ENCODE measurements around the gene SLC10A2. TPM values are rescaled to one million over a fixed set of nuclear protein-coding genes. Genes with fewer than 3 reads are reported as not detected.

The SLC10A2 gene
- total RNA-seq, 1 donor from 2014 or later = not detected

DNA sequence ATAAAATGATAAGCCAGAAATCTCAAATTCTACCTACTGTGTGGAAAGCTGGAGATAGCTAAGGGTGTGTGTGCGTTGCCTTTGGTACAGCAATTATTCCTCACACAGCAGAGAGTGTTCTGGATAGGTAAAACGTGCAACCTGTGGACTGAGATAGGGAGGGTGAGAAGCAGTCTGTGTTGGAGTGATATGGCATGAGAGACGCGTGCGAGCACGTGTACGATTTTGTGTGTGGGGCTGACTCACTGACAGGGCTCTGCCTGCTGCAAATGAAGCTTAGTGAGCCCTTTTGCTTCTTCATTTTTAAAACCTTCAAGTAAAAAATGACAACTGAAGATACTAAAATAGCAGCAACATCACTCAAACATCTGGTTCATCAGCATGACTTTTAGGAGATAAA, 35.7 kb upstream of the SLC10A2 start:
- H3K4me1 Mint-ChIP-seq (ENCODE audit: unreplicated experiment) = no peaks in the 10 kb centered on the region
- TF ChIP-seq, protein P1, sequence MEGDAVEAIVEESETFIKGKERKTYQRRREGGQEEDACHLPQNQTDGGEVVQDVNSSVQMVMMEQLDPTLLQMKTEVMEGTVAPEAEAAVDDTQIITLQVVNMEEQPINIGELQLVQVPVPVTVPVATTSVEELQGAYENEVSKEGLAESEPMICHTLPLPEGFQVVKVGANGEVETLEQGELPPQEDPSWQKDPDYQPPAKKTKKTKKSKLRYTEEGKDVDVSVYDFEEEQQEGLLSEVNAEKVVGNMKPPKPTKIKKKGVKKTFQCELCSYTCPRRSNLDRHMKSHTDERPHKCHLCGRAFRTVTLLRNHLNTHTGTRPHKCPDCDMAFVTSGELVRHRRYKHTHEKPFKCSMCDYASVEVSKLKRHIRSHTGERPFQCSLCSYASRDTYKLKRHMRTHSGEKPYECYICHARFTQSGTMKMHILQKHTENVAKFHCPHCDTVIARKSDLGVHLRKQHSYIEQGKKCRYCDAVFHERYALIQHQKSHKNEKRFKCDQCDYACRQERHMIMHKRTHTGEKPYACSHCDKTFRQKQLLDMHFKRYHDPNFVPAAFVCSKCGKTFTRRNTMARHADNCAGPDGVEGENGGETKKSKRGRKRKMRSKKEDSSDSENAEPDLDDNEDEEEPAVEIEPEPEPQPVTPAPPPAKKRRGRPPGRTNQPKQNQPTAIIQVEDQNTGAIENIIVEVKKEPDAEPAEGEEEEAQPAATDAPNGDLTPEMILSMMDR (IDR thresholded peaks at IDR 0.05; ENCODE audit: unreplicated experiment) = no peak
- H3K27me3 Mint-ChIP-seq (ENCODE audit: unreplicated experiment) = no peaks in the 10 kb centered on the region
- no peaks in the 10 kb centered on the region for H3K36me3 Mint-ChIP-seq (ENCODE audit: low read depth, unreplicated experiment)
- no peaks in the 10 kb centered on the region for H3K9me3 Mint-ChIP-seq (ENCODE audit: unreplicated experiment)
- H3K27ac Mint-ChIP-seq (ENCODE audit: unreplicated experiment) = no peak overlapping the region
- no peak overlapping the region for H3K4me3 Mint-ChIP-seq (ENCODE audit: unreplicated experiment)
- DNase-seq (ENCODE audit: low spot score) = no peak

DNA sequence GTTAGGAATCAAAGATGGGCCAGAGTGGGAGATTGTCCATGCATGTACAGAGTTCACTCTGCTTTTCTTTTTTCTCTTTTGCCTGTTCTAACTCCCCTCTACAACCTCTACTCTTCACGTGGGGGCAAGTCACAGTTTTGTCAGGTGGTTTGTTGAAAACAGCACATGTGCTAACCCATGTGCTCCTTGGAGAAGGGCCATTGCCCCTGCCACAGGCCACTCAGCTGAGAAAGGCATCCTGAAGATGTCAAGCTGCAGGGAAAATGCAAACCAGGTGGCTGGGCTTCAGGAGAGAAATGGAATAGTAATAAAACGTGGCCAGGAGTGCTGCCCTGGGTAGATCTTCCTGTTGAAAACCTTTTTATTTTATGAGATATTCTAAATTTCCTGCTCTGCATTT, 35.3 kb upstream of the SLC10A2 start:
- H3K9me3 Mint-ChIP-seq (ENCODE audit: unreplicated experiment) = no peaks in the 10 kb centered on the region
- no peaks in the 10 kb centered on the region for H3K36me3 Mint-ChIP-seq (ENCODE audit: low read depth, unreplicated experiment)
- H3K27me3 Mint-ChIP-seq (ENCODE audit: unreplicated experiment) = no peaks in the 10 kb centered on the region
- no peak for DNase-seq (ENCODE audit: low spot score)
- TF ChIP-seq, protein P1 (IDR thresholded peaks at IDR 0.05; ENCODE audit: unreplicated experiment) = no peak
- H3K4me1 Mint-ChIP-seq (ENCODE audit: unreplicated experiment) = no peaks in the 10 kb centered on the region
- H3K4me3 Mint-ChIP-seq (ENCODE audit: unreplicated experiment) = no peak overlapping the region
- no peak overlapping the region for H3K27ac Mint-ChIP-seq (ENCODE audit: unreplicated experiment)

DNA sequence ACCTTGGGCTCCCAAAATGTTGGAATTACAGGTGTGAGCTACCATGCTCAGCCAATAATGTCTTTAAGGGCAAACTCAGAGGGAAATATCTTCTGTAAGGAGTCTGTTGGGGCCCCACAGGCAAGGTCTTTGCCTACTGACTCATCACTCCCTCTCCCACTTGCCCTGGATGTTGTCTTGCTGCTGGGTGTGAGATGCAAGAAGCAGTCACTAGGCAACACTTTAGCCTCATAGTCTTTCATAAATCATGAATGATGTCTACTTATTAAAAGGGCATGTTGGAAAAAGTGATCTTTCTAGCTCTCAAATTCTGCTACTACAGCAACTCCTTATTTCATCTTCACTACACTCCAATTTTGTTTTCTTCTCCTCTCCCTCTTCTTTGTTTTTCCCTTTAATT, 34.6 kb upstream of the SLC10A2 start:
- H3K4me3 Mint-ChIP-seq (ENCODE audit: unreplicated experiment) = no peak overlapping the region
- H3K4me1 Mint-ChIP-seq (ENCODE audit: unreplicated experiment) = no peaks in the 10 kb centered on the region
- no peaks in the 10 kb centered on the region for H3K27me3 Mint-ChIP-seq (ENCODE audit: unreplicated experiment)
- no peaks in the 10 kb centered on the region for H3K9me3 Mint-ChIP-seq (ENCODE audit: unreplicated experiment)
- H3K27ac Mint-ChIP-seq (ENCODE audit: unreplicated experiment) = no peak overlapping the region
- no peaks in the 10 kb centered on the region for H3K36me3 Mint-ChIP-seq (ENCODE audit: low read depth, unreplicated experiment)
- TF ChIP-seq, protein P1 (IDR thresholded peaks at IDR 0.05; ENCODE audit: unreplicated experiment) = no peak
- no peak for DNase-seq (ENCODE audit: low spot score)

DNA sequence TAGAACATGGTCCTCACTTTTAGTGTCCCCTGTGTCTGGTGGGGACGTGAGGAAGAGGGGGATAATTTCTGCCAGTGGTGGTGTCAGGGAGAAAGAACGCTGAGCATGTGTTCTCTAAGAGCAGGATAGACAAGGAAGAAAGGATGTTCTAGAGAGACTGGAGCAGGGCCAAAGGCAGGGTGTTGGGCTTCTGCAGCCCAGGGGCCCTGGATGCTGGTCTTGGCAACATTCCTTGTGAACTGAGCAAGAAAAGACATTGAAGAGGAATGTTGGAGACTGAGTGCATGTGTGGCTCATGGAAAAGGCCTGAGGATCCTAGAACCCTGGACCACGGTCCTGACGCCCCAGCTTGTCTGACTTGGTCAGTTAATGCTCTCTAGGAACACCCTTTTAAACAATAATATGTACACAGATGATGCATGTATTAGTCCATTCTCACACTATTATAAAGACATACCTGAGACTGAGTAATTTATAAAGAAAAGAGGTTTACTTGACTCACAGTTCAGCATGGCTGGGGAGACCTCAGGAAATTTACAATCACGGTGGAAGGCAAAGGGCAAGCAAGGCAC, 33.6 kb upstream of the SLC10A2 start:
- Mint-ChIP-seq H3K36me3 (ENCODE audit: low read depth, unreplicated experiment) (no peaks in the 10 kb centered on the region), H3K27ac (ENCODE audit: unreplicated experiment) (no peak overlapping the region), H3K27me3 (ENCODE audit: unreplicated experiment) (no peaks in the 10 kb centered on the region), H3K4me3 (ENCODE audit: unreplicated experiment) (no peak overlapping the region), H3K4me1 (ENCODE audit: unreplicated experiment) (no peaks in the 10 kb centered on the region), H3K9me3 (ENCODE audit: unreplicated experiment) (no peaks in the 10 kb centered on the region)
- TF ChIP-seq, protein P1 (IDR thresholded peaks at IDR 0.05; ENCODE audit: unreplicated experiment) = no peak
- DNase-seq (ENCODE audit: low spot score) = no peak

DNA sequence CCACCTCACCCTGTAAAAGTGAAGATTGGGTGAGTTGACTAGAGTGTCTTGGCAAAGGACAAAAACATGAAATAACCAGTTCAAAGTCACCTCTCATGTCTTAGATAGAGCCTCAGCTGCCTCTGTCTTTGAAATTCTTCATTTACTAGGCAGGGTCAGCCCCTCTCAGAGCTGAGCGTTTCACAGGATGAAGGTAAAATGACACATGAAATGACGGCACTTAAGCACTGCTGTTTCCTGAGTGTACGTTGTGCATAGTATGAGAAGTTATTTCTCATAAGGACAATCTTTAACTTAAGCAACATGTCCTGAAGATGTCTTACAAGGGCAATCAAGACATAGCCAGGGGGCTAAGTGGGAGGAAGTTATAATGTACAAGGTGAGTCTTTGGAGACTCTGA, 32.3 kb upstream of the SLC10A2 start:
- H3K36me3 Mint-ChIP-seq (ENCODE audit: low read depth, unreplicated experiment) = no peaks in the 10 kb centered on the region
- H3K4me3 Mint-ChIP-seq (ENCODE audit: unreplicated experiment) = no peak overlapping the region
- TF ChIP-seq, protein P1 (IDR thresholded peaks at IDR 0.05; ENCODE audit: unreplicated experiment) = no peak
- peaks cover 2% of the 10 kb centered on the region for H3K27me3 Mint-ChIP-seq (ENCODE audit: unreplicated experiment)
- no peaks in the 10 kb centered on the region for H3K4me1 Mint-ChIP-seq (ENCODE audit: unreplicated experiment)
- H3K27ac Mint-ChIP-seq (ENCODE audit: unreplicated experiment) = no peak overlapping the region
- no peak for DNase-seq (ENCODE audit: low spot score)
- H3K9me3 Mint-ChIP-seq (ENCODE audit: unreplicated experiment) = peaks cover 2% of the 10 kb centered on the region

All from endothelial cell (in vitro differentiated cells).